ENCODE data around the gene MYEF2. TPM values are rescaled to one million over a fixed set of nuclear protein-coding genes. Genes with fewer than 3 reads are reported as not detected.

The MYEF2 gene
- total and polyA plus RNA-seq, 2 of the 8 experiments (the other 6 are each of a cell fraction or from before 2014, with no cell fraction given) = 18.9 to 79.2 TPM

- Histone ChIP-seq H2BK20ac (ENCODE audit: low read length) (no peak overlapping the region), H3K4me3 (ENCODE audit: extremely low read depth in 1 of 4, insufficient read depth in 2 of 4, low read depth in 3 of 4, low read length in 4 of 4) (no peak overlapping the region), H3K9ac (replicated peaks in 1 of 4; ENCODE audit: extremely low read depth in 1 of 4, low read depth in 3 of 4, low read length in 3 of 4) (no peak overlapping the region), H3K18ac (ENCODE audit: extremely low read depth, low read length) (no peak overlapping the region), H2BK5ac (ENCODE audit: low read depth, low read length) (no peak overlapping the region), H4K8ac (ENCODE audit: extremely low read depth, insufficient read depth, low read length) (no peak overlapping the region), H3K23me2 (ENCODE audit: low read depth, low read length) (no peaks in the 10 kb centered on the region), H3K27me3 (replicated peaks in 1 of 4; ENCODE audit: control insufficient read depth in 3 of 4, extremely low read depth in 1 of 4, insufficient read depth in 3 of 4, low read length in 3 of 4) (no peaks in the 10 kb centered on the region), H2AK5ac (ENCODE audit: low read depth, low read length) (no peak overlapping the region), H3K4ac (replicated peaks; ENCODE audit: insufficient read length, low read depth, low read length) (no peak overlapping the region), H3K79me1 (ENCODE audit: low read depth, low read length) (no peaks in the 10 kb centered on the region), H3K56ac (replicated peaks; ENCODE audit: insufficient read length, low read depth, low read length) (no peak overlapping the region), H2BK120ac (replicated peaks; ENCODE audit: low read depth, low read length) (no peak overlapping the region), H4K20me1 (replicated peaks in 1 of 2; ENCODE audit: control insufficient read depth in 1 of 2, insufficient read depth in 2 of 2, low read length in 2 of 2) (no peaks in the 10 kb centered on the region), H4K5ac (ENCODE audit: insufficient read length, low read depth, low read length) (no peak overlapping the region), H3K4me1 (replicated peaks in 1 of 4; ENCODE audit: control insufficient read depth in 3 of 4, insufficient read depth in 4 of 4, low read length in 3 of 4) (no peaks in the 10 kb centered on the region), H2BK12ac (ENCODE audit: low read depth, low read length) (no peak overlapping the region), H4K91ac (replicated peaks; ENCODE audit: insufficient read length, low read length) (no peak overlapping the region), H2AFZ (ENCODE audit: low read length) (no peak overlapping the region), H3K36me3 (ENCODE audit: control insufficient read depth in 2 of 4, insufficient read depth in 4 of 4, low read length in 3 of 4) (no peaks in the 10 kb centered on the region), H2BK15ac (ENCODE audit: low read length) (no peak overlapping the region), H3K23ac (ENCODE audit: insufficient read length) (no peak overlapping the region), H3K9me3 (ENCODE audit: insufficient read depth in 2 of 2, low read depth in 1 of 2, low read length in 1 of 2) (peaks cover 14 to 15% of the 10 kb centered on the region in 2 experiments; a peak in 3 of 4 replicates), H3K4me2 (ENCODE audit: insufficient read depth in 1 of 2, low read depth in 2 of 2, low read length in 2 of 2) (no peak overlapping the region), H3K79me2 (ENCODE audit: control insufficient read depth in 1 of 2, insufficient read depth in 2 of 2, low read length in 2 of 2) (no peaks in the 10 kb centered on the region), H3K27ac (ENCODE audit: low read depth, low read length) (no peak overlapping the region), H3K14ac (ENCODE audit: insufficient read length) (no peak overlapping the region)
- DNase-seq (ENCODE audit: low read depth in 1 of 2, low spot score in 2 of 2) (no peak), FAIRE-seq (no peak)
- ChIA-PET CTCF (ENCODE audit: partially characterized antibody) (interaction anchor here (1.6 to 2.6 kb wide), 5 partner anchors 26 to 891 kb away, joined by 3 to 20 read pairs (median 8); no protein-coding TSS in a partner anchor), POLR2A (ENCODE audit: partially characterized antibody) (no interaction called here)
- WGBS, 2 experiments (ENCODE audit: extremely low coverage in 1 of 2, insufficient coverage in 1 of 2, insufficient read length in 1 of 2, insufficient replicate concordance in 2 of 2, low coverage in 1 of 2, low lambda C conversion rate in 2 of 2, missing lambda C conversion rate in 1 of 2) = 88% methylated on average over 5 of the region's 5 CpGs; no CpG with 5 or more reads in 1 of the 2 experiments
Observed at GRCh38 chr15:48086576-48086975, 91.5 kb downstream of the MYEF2 start.
